ENCODE results near the gene OCLN. TPM values are rescaled to one million over a fixed set of nuclear protein-coding genes. Genes with fewer than 3 reads are reported as not detected.

Gene OCLN, protein sequence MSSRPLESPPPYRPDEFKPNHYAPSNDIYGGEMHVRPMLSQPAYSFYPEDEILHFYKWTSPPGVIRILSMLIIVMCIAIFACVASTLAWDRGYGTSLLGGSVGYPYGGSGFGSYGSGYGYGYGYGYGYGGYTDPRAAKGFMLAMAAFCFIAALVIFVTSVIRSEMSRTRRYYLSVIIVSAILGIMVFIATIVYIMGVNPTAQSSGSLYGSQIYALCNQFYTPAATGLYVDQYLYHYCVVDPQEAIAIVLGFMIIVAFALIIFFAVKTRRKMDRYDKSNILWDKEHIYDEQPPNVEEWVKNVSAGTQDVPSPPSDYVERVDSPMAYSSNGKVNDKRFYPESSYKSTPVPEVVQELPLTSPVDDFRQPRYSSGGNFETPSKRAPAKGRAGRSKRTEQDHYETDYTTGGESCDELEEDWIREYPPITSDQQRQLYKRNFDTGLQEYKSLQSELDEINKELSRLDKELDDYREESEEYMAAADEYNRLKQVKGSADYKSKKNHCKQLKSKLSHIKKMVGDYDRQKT
- total RNA-seq = 1.7 and 2.0 TPM in 2 replicates

DNA sequence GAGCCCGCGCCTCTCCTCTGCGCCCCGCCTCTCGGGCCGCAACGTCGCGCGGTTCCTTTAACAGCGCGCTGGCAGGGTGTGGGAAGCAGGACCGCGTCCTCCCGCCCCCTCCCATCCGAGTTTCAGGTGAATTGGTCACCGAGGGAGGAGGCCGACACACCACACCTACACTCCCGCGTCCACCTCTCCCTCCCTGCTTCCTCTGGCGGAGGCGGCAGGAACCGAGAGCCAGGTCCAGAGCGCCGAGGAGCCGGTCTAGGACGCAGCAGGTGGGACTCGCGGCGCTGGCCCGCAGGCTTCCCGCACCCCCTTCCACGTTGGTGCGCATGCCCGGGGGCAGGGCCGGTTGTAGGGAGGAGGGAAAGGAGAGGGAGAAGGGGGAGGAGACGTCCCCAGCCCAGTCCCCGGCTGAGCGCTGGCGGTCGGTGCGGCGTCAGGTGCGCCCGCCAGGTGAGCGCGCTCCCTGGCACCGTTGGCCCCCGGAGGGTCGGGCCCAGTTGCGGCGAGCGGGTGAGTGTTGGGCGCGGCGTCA is at the start of gene OCLN:
Gene OCLN, plus strand, starts transcription at position 400 of the 532 bp plus-strand sequence. CDS start 11,455 bp downstream, outside the sequence.

DNA sequence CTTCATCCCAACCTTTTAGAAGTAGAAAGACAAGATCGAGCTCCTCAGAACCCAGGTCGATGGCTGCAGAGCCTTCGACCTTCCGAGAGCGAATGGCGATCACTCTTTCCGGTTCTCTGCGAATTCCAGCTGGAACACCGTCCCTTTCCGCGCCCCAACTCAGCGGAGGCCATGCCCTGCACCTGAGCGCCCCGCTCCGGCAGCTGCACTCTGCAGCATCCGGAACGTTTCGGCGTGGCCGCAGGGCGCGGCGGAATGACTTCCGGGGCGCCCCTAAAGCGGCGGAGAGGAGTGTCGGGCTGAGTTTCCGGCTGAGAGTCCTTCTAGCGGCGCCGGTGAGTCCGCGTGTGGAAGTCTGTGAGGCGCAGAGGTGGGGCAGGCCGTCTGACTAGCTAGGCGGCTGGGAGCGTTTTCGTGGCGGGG is 67.3 kb downstream of the OCLN start, which contains the start of gene GTF2H2C:
Gene GTF2H2C, plus strand, starts transcription at position 284 of the 423 bp plus-strand sequence. CDS start 4,942 bp downstream, outside the sequence.

Other genes with a start within 250 kb of the OCLN start
- 5.8 and 8.4 TPM in 2 replicates for gene CCDC125, start 160.0 kb upstream of the OCLN start, total RNA-seq
- 30.9 and 53.6 TPM in 2 replicates for gene AK6, start 123.3 kb upstream of the OCLN start, total RNA-seq
- 59.6 and 75.0 TPM in 2 replicates for gene TAF9, start 123.3 kb upstream of the OCLN start, total RNA-seq
- 22.9 and 23.7 TPM in 2 replicates for gene RAD17, start 123.0 kb upstream of the OCLN start, total RNA-seq
- 0.44 and 0.75 TPM in 2 replicates for gene MARVELD2, start 77.7 kb upstream of the OCLN start, total RNA-seq
- gene GTF2H2C, start 67.4 kb downstream of the OCLN start, total RNA-seq = 42.1 and 51.5 TPM in 2 replicates